Suprapubic skin (tissue), 3 donors: ENCODE data around the gene RTL5.

Experiments
- POLR2A ChIP-seq, 2 donors: fragments of 450-650 bp; IDR thresholded peaks; one replicate each; pipeline ENCODE4 v1.6.1; 2017; ENCODE audit warnings: antibody characterized with exemption in 2 of 2, mild to moderate bottlenecking in 2 of 2, moderate library complexity in 2 of 2
- TF ChIP-seq, protein P1 (sequence below), 2 donors: fragments of 200-600 bp in 1 of 2; fragments of 450-650 bp in 1 of 2; sonication (generic) in 1 of 2; IDR thresholded peaks; one replicate each; pipeline ENCODE4 v1.5.1; 2016 to 2019; ENCODE audit warnings: antibody characterized with exemption in 2 of 2, mild to moderate bottlenecking in 1 of 2, moderate library complexity in 1 of 2

DNA sequence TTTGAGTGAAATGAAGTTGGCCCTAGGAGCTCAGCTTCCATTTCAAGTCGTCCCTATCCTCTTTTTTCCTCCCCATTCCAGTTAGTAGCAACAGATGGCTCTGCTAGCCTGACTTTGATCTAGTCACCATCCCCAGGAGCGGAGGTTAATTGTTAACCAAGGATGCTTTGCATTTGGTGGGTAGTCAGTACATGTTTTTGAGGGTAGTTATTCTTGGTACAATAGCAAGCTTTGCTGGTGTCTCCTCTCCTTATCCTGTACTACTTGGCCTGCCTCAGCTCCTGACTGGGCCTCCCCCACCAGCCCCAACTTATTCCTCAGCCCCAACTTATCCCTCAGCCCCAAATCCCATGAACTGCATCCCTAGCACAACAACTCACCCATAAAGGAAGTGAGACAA, 14.8 kb upstream of the RTL5 start:
- TF ChIP-seq POLR2A (IDR thresholded peaks at IDR 0.05), result no peak
- TF ChIP-seq, protein P1, sequence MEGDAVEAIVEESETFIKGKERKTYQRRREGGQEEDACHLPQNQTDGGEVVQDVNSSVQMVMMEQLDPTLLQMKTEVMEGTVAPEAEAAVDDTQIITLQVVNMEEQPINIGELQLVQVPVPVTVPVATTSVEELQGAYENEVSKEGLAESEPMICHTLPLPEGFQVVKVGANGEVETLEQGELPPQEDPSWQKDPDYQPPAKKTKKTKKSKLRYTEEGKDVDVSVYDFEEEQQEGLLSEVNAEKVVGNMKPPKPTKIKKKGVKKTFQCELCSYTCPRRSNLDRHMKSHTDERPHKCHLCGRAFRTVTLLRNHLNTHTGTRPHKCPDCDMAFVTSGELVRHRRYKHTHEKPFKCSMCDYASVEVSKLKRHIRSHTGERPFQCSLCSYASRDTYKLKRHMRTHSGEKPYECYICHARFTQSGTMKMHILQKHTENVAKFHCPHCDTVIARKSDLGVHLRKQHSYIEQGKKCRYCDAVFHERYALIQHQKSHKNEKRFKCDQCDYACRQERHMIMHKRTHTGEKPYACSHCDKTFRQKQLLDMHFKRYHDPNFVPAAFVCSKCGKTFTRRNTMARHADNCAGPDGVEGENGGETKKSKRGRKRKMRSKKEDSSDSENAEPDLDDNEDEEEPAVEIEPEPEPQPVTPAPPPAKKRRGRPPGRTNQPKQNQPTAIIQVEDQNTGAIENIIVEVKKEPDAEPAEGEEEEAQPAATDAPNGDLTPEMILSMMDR (IDR thresholded peaks at IDR 0.05), result no peak
